Small intestine (tissue), 7 donors: ENCODE measurements around the gene ADGRL4. TPM values are rescaled to one million over a fixed set of nuclear protein-coding genes. Genes with fewer than 3 reads are reported as not detected.

Experiments used
- DNase-seq, 2 donors: peaks; one replicate each; pipeline versions ENCODE4 v3.0.0 to v3.0.0-alpha.2; 2013
- FAIRE-seq: peaks from 2 replicates; lab custom pipeline; 2012; peaks lifted over from hg19 to GRCh38; lab: Jason Lieb, UNC
- H3K27ac ChIP-seq, 3 donors: one replicate each; pipeline ENCODE4 v1.5.1; 2013; ENCODE audit warnings: low read length in 2 of 3, mild to moderate bottlenecking in 2 of 3, control low read depth in 1 of 3, inconsistent platforms in 1 of 3, low read depth in 1 of 3, moderate library complexity in 1 of 3
- H3K27me3 ChIP-seq, 3 donors: one replicate each; pipeline ENCODE4 v1.6.1; 2013; ENCODE audit warnings: low read length in 3 of 3, inconsistent platforms in 1 of 3; ENCODE audit not compliant: control insufficient read depth in 3 of 3, insufficient read depth in 3 of 3
- H3K36me3 ChIP-seq, 3 donors: one replicate each; pipeline ENCODE4 v1.6.1; 2013; ENCODE audit warnings: low read length in 3 of 3, inconsistent platforms in 1 of 3, low read depth in 1 of 3, mild to moderate bottlenecking in 1 of 3, moderate library complexity in 1 of 3; ENCODE audit not compliant: control insufficient read depth in 3 of 3, insufficient read depth in 2 of 3
- H3K4me1 ChIP-seq, 3 donors: one replicate each; pipeline ENCODE4 v1.6.1; 2013; ENCODE audit warnings: low read length in 2 of 3, inconsistent platforms in 1 of 3, low read depth in 1 of 3, mild to moderate bottlenecking in 1 of 3, moderate library complexity in 1 of 3; ENCODE audit not compliant: control insufficient read depth in 3 of 3, insufficient read depth in 2 of 3
- H3K4me3 ChIP-seq, 3 donors: one replicate each; pipeline ENCODE4 v1.5.1; 2013; ENCODE audit warnings: low read length in 3 of 3, control low read depth in 1 of 3, inconsistent platforms in 1 of 3, low read depth in 1 of 3, mild to moderate bottlenecking in 1 of 3, moderate library complexity in 1 of 3
- H3K9me3 ChIP-seq, 2 donors: one replicate each; pipeline ENCODE4 v1.6.1; 2013; ENCODE audit warnings: low read depth in 1 of 2, low read length in 1 of 2; ENCODE audit not compliant: control insufficient read depth in 2 of 2, insufficient read depth in 1 of 2
- WGBS, 3 donors: extraction: QIAGEN DNeasy Blood & Tissue Kit; methylation state at CpG; one replicate each; pipeline ENCODE4 v1.1.7; 2013; 5-methylcytosine and 5-hydroxymethylcytosine counted together
- polyA plus RNA-seq, 4 donors: library from polyadenylated mRNA; stranded (reverse) in 3 of 4; unstranded in 1 of 4; fragments of 200-250 nt in 3 of 4; fragments of 120-200 nt in 1 of 4; gene quantifications; one replicate each; pipeline versions ENCODE4 v1.2.1 to v1.2.3, GENCODE V29; 2013
- donor health status: healthy with polysubstance abuse.
- donor health status: control.
- donor health status: control.
- donor health status: Bipolar disorder and iron deficiency.
- donor health status: healthy.

ADGRL4 gene
- polyA plus RNA-seq, 4 donors, result 0.27 to 11.0 (median 3.2) TPM

DNA sequence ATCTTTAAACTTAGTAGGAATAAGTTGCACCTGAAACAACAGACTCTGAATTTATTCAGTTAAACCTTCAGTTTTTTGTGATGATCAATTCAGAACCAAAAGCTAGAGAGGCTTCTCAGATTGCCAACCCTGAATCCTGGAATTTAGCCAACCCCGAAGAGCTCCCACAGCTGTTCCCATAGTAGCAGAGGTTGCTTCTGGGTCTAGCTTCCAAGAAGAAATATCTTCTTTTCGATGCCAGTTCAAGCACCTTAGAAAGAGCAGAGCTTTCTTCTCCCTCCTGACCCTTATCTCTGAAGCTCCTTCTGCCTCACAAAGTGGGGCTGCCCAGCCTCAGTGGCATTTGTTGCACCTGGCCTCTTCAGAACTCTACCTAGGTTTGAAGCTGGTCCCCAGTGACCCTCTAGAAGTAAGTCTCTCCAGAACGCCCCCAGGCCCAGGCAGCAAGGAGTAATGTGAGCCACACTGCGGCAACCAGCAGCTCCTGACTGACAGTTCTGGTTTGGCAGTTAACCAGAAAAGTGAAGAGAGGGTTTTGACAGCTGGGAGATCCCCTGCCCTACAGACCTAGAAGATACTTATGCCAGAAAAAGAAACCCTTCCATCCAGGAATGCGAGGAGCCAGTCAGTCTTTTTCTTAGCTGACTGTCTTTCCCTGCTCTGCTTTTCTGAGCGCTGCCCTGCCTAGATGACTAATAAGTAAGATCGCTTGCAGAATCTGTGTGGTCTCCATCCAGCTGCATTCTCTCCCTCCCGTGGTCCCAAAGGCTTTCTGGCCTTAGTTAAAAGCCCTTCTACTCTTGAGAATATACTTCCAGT lies 165.9 kb downstream of the ADGRL4 start:
- Histone ChIP-seq H3K4me3 (no peak overlapping the region), H3K36me3 (no peaks in the 10 kb centered on the region), H3K27ac (no peak overlapping the region), H3K4me1 (no peaks in the 10 kb centered on the region), H3K9me3 (no peaks in the 10 kb centered on the region), H3K27me3 (no peaks in the 10 kb centered on the region)
- DNase-seq, result peak in 1 of 2 donors; percentile 4
- no peak for FAIRE-seq
- WGBS, 3 donors, result 49 to 57% (median 53%) methylated on average over 8 of the region's 8 CpGs
